ENCODE data around the gene SALL2.

Gene SALL2

GRCh38 chr14:21510735-21511657 lies 15.2 kb downstream of the SALL2 start, which contains the start of gene METTL3 (continued):
- TF ChIP-seq, protein P1, sequence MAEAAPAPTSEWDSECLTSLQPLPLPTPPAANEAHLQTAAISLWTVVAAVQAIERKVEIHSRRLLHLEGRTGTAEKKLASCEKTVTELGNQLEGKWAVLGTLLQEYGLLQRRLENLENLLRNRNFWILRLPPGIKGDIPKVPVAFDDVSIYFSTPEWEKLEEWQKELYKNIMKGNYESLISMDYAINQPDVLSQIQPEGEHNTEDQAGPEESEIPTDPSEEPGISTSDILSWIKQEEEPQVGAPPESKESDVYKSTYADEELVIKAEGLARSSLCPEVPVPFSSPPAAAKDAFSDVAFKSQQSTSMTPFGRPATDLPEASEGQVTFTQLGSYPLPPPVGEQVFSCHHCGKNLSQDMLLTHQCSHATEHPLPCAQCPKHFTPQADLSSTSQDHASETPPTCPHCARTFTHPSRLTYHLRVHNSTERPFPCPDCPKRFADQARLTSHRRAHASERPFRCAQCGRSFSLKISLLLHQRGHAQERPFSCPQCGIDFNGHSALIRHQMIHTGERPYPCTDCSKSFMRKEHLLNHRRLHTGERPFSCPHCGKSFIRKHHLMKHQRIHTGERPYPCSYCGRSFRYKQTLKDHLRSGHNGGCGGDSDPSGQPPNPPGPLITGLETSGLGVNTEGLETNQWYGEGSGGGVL (tag by site-specific recombination; IDR thresholded peaks at IDR 0.05), result no peak
- TF ChIP-seq ZNF138 (tag by site-specific recombination; IDR thresholded peaks at IDR 0.05; ENCODE audit: borderline replicate concordance), result no peak
- no peak for TF ChIP-seq ZNF157 (tag by site-specific recombination; IDR thresholded peaks at IDR 0.05)
- TF ChIP-seq KLF17 (tag by site-specific recombination; IDR thresholded peaks at IDR 0.05), result peak; percentile 53; the same call in 1 of the 2 replicates
- no peak for TF ChIP-seq ZNF404 (tag by site-specific recombination; IDR thresholded peaks at IDR 0.05)
- no peak for TF ChIP-seq ZNF114 (tag by site-specific recombination; IDR thresholded peaks at IDR 0.05)
- no peak for TF ChIP-seq ZNF510 (tag by site-specific recombination; IDR thresholded peaks at IDR 0.05; ENCODE audit: insufficient replicate concordance)
- TF ChIP-seq ZNF558 (tag by site-specific recombination; IDR thresholded peaks at IDR 0.05), result no peak
- peak; percentile 19; the same call in 1 of the 2 replicates for TF ChIP-seq WT1 (tag by site-specific recombination; IDR thresholded peaks at IDR 0.05)
- TF ChIP-seq ZBTB20 (tag by site-specific recombination; IDR thresholded peaks at IDR 0.05), result peak; percentile 57
- no peak for TF ChIP-seq ZNF175 (tag by site-specific recombination; IDR thresholded peaks at IDR 0.05)
- TF ChIP-seq ZNF23 (tag by site-specific recombination; IDR thresholded peaks at IDR 0.05; ENCODE audit: borderline replicate concordance), result no peak
- TF ChIP-seq ZEB2 (tag by site-specific recombination; IDR thresholded peaks at IDR 0.05), result peak; percentile 45
- TF ChIP-seq ELK4 (IDR thresholded peaks at IDR 0.05; ENCODE audit: borderline replicate concordance, low read depth, low read length), result peak; percentile 71
- TF ChIP-seq ZSCAN23 (tag by site-specific recombination; IDR thresholded peaks at IDR 0.05), result no peak
- no peak for TF ChIP-seq ZNF274 (IDR thresholded peaks at IDR 0.05; ENCODE audit: low read length)
- TF ChIP-seq ZNF274 (tag by site-specific recombination; IDR thresholded peaks at IDR 0.05; ENCODE audit: borderline replicate concordance), result no peak
- no peak for TF ChIP-seq ZNF747 (tag by site-specific recombination; IDR thresholded peaks at IDR 0.05)
- no peak for TF ChIP-seq ZNF426 (tag by site-specific recombination; IDR thresholded peaks at IDR 0.05)
- no peak; the same call in 1 of the 2 replicates for TF ChIP-seq ZNF2 (tag by site-specific recombination; IDR thresholded peaks at IDR 0.05)
- no peak for TF ChIP-seq ZNF776 (tag by site-specific recombination; IDR thresholded peaks at IDR 0.05; ENCODE audit: borderline replicate concordance)
- TF ChIP-seq ZNF223 (tag by site-specific recombination; IDR thresholded peaks at IDR 0.05), result no peak
- no peak for TF ChIP-seq IKZF3 (tag by site-specific recombination; IDR thresholded peaks at IDR 0.05)
- TF ChIP-seq, protein P2, sequence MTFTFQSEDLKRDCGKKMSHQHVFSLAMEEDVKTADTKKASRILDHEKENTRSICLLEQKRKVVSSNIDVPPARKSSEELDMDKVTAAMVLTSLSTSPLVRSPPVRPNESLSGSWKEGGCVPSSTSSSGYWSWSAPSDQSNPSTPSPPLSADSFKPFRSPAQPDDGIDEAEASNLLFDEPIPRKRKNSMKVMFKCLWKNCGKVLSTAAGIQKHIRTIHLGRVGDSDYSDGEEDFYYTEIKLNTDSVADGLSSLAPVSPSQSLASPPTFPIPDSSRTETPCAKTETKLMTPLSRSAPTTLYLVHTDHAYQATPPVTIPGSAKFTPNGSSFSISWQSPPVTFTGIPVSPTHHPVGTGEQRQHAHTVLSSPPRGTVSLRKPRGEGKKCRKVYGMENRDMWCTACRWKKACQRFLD (tag by site-specific recombination; IDR thresholded peaks at IDR 0.05), result no peak
- no peak for TF ChIP-seq ZNF660 (tag by site-specific recombination; IDR thresholded peaks at IDR 0.05)
- TF ChIP-seq ZNF169 (tag by site-specific recombination; IDR thresholded peaks at IDR 0.05), result no peak
- TF ChIP-seq, protein P3, sequence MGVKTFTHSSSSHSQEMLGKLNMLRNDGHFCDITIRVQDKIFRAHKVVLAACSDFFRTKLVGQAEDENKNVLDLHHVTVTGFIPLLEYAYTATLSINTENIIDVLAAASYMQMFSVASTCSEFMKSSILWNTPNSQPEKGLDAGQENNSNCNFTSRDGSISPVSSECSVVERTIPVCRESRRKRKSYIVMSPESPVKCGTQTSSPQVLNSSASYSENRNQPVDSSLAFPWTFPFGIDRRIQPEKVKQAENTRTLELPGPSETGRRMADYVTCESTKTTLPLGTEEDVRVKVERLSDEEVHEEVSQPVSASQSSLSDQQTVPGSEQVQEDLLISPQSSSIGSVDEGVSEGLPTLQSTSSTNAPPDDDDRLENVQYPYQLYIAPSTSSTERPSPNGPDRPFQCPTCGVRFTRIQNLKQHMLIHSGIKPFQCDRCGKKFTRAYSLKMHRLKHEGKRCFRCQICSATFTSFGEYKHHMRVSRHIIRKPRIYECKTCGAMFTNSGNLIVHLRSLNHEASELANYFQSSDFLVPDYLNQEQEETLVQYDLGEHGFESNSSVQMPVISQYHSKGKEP (tag by site-specific recombination; IDR thresholded peaks at IDR 0.05), result no peak
- TF ChIP-seq ATF2 (tag by site-specific recombination; IDR thresholded peaks at IDR 0.05; ENCODE audit: low read depth), result no peak
- TF ChIP-seq ZNF37A (tag by site-specific recombination; IDR thresholded peaks at IDR 0.05), result no peak
- no peak for TF ChIP-seq BCL6B (tag by site-specific recombination; IDR thresholded peaks at IDR 0.05)
- TF ChIP-seq GLI4 (tag by site-specific recombination; IDR thresholded peaks at IDR 0.05), result no peak
